HG03060 (cell line): ENCODE data around the gene MYH13.

Source experiments
- ATAC-seq: cut with Tn5 transposase; IDR thresholded peaks from one replicate; pipeline ENCODE4 v1.9.1; 2021; ENCODE audit warnings: low read depth, moderate number of reproducible peaks; ENCODE audit not compliant: unreplicated experiment

The MYH13 gene

DNA sequence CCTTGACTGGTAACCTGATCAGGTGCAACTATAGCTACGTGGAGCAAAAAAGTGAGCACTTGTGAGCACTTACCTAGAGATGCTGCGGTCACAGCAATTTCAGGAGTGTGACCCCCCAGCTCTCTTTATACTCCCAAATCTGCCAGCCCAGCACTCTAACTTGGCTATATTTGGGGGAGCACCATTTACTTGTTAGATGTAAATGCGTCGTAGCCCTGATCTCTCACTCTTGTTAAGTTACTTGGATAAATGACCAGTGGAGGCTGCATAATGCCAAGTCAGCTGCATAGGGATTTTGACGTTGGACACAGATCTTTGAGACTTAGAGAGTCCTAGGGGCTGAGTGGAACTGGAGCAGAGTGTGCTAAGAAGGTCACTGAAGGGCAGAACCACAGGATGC lies at the start of gene MYH13:
TSS of gene MYH13 (minus strand) at position 101 of the 400 bp plus-strand sequence. CDS start 8,476 bp downstream, outside the sequence.
- ATAC-seq, result no peak

DNA sequence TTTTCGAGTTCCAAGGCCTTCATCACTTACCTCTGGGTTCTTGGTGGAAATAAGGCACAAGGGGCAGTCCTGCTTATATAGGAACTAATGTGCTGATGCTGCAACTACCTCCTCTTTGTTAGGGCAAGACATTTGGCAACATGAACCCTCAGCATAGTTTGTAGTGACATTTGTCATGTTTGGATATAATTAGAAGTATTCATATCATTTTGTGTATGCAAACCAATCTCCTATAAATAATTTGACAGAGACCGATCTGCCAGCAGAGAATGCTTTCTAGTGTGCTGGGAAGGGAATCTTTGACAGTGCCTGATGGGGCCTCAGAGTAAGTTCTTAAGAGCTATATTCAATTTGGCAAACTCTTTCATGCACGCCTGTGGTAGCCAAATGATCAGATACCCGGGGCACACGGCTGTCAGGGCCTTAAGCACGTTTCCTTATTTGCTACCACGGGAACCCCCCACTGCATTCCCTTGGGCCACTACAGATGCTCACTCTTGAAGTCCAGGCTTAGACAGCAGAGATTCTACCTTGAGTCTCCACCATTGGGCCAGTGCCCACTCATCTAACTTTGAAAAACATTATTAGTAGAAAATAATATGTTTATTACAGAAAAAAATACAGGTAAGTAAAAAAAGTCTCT lies 49.2 kb upstream of the MYH13 start, which contains the start of gene MYH8:
TSS of gene MYH8 (minus strand) at position 51 of the 643 bp plus-strand sequence. CDS start 1,723 bp downstream, outside the sequence.
- ATAC-seq, result no peak

DNA sequence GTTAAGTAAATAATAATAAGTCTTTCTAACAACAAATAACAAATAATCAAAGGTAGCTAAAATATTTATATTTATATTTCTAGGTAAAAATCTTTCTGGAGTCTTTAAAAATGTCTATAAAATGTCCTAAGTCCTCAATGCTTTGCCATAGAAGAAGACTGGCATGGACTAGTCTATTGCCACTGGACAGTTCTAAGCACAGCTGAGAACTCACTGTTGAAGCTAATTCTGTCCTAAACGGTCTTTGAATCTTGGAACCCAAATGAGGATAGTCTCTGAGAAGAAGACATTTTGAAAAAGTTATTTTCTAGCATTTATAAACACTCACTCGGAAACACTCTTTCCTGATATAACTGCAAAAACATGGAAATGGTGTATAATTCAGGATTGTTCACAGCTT lies 48.4 kb upstream of the MYH13 start:
- ATAC-seq, result no peak

DNA sequence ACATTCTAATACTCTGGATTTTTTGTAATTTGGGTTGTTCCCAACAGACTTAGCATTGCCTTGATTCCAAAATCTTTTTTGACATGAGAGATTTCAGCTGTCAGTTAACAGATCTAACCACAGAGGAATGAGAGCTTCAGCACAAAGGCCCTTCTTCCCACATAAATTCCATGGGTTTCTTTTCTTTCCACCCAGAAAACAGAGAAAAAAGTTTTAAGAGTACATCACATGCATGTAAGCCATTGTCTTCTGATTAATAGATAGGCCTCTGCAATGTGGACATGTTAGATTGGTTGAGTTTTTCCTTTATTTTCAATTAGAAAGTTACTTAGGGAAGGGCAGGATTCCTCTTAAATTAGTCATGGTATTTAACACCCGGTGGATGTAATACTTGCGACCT lies 48.0 kb upstream of the MYH13 start:
- no peak for ATAC-seq

DNA sequence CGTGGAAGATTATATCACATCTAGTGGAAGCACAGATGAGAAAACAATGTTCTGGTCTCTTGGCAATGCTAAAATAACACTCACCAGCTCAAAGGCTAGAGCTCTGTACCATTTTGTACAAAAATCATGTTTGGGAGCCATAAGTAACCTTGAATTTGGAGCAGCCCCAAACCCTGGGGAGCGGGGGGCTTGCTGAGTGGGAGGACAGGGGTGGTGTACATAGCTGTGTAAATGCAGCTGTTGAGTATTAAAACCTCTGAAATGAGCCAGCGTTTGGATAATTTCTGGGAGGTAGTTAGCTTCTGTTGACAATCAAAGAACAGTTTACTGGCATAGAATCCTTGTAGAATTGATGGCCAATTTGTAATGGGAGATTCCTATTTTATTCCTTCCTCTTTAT lies 44.6 kb upstream of the MYH13 start:
- ATAC-seq, result no peak

- no peak for ATAC-seq
Measured at GRCh38 chr17:10415161-10415560, 42.4 kb upstream of the MYH13 start.

DNA sequence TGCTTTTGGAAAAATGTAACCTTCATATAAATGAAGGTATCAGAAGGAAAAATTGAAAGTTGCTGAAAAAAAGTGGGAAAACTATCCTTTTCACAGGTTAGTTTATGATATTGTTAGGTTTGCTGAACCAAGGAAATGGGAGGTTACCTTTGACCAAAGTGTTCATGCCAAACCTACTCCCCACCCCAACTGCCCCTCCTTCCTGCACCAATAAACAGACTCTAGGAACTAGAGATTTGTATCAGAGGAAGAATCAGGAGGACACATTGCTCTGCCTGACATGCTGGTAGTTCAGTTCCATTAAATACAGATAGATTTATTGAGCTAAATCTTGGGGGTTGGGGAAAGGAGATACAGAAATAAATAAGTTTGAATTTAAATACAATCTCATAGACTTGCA lies 30.8 kb upstream of the MYH13 start:
- no peak for ATAC-seq

GRCh38 chr17:10398352-10398751 lies 25.5 kb upstream of the MYH13 start:
- ATAC-seq, result no peak

GRCh38 chr17:10396524-10397163 lies 23.8 kb upstream of the MYH13 start:
- no peak for ATAC-seq

DNA sequence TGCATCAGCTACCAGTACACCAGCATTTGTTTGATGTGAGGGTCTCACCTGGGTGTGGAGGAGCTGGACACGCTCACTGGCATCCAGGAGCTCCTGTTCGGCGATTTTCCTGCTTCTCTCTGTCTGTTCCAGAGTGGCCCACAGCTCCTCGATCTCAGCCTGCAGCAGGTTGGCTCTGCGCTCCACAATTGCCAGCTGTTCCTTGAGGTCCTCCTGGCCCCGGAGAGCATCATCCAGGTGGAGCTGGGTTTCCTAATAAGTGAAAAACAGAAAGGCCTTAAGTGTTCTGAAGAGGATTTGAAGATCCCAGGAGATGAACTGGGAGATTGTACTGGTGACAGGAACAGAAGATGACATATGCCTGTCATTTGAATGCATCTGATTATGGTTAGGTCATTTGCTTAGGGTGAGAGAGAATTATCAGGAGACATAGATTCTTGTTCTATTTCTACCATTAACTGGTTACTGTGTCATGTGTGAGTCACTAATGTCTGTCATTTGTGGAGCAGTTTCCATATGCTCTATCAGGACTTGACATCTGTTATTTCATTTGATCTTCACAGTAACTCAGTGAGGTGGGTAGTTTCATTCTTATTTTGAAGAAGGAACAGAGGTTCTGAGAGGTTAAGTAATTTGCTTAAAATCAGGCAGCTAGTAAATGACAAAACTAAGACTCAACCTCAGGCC lies 21.5 kb upstream of the MYH13 start:
- ATAC-seq, result peak; percentile 73

- ATAC-seq, result no peak
Measured at GRCh38 chr17:10392880-10393279, 20.1 kb upstream of the MYH13 start.

DNA sequence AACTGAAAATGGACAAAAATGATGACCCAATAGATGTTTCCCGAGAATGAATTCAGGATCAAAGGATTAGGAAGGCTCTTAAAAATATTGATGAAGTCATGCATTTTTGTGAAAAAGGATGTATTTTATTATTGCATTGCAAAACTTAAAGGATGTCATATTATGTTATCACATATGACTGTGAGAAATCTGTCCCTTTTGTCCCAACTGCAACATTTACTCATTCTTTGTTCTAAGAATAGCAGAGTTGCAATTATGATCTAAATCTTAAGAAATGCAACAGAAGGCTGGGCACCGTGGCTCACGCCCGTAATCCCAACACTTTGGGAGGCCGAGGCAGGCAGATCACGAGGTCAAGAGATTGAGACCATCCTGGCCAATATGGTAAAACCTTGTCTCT lies 13.1 kb upstream of the MYH13 start:
- no peak for ATAC-seq

GRCh38 chr17:10384175-10384574 lies 11.4 kb upstream of the MYH13 start:
- ATAC-seq, result no peak

GRCh38 chr17:10380631-10381408 lies 8.0 kb upstream of the MYH13 start:
- no peak for ATAC-seq

DNA sequence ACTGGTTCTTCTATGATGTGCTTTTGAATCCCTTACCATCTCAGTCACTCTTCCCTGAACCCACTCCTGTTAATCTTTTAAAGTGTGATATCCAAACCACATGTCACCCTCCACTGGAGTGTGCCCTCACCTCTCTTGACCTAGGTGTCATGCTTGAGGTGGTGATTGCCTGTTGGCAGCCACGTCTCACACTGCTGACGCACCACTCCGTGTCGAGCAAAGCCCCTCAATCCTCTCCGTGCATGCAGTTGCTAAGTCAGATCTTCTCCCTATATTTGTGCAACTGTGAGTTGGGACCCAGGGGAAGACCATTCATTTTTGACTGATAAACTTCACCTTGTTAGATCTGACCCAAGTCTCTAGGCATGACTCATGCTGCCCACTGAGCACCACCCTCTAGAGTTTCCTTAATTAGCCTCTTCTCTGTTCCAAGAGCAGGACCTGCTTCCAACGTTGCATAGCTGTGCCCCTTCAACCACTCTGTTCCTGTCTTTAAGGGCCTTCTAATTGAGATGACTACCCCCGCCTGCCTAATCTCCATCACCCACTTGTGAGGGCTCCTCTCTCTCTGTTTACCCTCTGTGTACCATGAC lies 2.7 kb downstream of the MYH13 start:
- no peak for ATAC-seq

DNA sequence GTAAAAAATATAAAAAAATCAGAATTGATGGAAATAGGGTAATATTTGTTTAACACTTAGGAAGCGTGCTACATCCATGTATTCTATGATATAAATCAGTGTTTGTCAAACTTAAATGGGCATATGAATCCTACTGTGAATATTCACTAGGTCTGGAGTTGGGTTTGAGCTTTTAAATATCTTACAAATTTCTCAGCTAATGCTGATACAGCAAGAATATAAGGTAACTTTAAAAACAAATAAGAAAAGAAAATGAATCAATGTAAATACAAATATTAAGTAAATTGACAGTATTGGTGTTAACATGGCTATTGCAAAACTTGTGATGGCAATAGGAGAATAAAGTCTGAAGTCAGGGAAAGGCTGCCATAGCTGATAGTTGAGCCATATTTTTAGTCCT lies 3.6 kb downstream of the MYH13 start:
- no peak for ATAC-seq

DNA sequence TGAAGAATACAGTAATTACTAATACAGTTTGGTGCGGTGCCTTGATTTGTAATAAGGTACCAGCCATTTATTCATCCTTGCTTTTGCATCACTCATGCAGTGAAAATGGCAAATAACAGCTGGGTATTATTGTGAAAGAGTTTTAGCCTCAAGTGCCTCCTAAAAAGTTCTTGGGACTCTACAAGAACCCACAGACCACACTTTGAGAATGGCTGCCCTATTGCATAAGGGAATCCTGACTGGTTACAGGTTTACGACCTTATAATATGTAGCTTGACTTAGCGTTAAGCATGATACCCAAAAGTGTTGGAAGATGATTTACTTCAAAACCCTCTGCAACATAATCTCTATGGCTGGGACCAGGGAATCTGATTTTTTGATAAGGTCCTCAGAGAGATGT lies 4.2 kb downstream of the MYH13 start:
- ATAC-seq, result no peak

DNA sequence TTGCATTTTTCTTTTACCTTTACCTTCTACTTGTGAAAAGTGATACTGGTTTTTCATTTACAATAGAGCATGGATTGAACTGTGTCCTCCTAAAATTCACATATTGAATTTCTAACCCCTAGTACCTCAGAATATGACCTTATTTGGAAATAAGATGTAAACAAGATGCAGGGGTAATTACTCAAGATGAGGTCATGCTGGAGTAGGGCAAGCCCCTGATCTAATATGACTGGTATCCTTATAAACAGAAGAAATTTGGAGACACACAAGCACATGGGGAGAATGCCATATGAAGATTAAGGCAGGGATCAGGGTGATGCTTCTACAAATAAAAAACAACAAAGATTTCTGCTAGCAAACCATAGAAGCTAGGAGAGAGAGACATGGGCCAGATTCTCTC lies 12.2 kb downstream of the MYH13 start:
- ATAC-seq, result no peak

- ATAC-seq, result no peak
Measured at GRCh38 chr17:10357768-10358167, 15.0 kb downstream of the MYH13 start.

DNA sequence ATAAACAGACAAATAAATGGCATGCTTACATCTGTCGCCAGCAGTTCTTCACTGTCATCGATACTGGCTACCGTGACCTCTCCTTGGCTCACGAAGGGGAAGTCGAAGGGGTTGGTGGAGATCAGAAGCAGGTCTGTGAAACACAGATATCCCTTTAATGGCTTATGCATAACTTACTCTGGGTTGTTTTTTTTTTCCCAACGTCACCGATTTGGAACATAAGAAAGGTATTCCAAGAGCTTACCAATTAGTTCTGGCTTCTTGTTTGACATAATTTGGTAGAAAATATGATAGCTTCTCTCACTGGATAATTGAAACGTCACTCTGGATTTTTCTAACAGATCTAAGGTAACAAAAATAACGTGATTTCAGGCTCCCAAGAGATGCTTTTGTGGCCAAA lies 18.2 kb downstream of the MYH13 start:
- ATAC-seq, result no peak

DNA sequence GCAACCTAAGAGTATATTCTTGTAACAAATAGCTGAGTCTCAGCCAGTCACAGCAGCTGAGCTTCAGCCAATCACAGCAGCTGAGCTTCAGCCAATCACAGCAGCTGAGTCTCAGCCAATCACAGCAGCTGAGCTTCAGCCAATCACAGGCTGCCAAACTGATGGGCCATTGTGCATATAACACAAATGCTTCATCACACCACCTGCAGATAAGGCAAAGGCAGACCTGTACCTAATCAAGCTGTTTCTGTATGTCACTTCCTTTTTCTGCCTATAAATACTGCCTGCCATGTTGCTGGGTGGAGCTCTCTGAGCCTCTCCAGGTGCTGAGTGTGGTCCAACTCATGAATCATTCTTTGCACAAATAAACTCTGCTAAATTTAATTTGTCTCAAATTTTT lies 19.9 kb downstream of the MYH13 start:
- no peak for ATAC-seq
